Mucosa of descending colon (tissue), 3 donors: ENCODE measurements around the gene SPATS2. TPM values are rescaled to one million over a fixed set of nuclear protein-coding genes. Genes with fewer than 3 reads are reported as not detected.
"Not testable (repeated sequence)": the region's sequence is repeated elsewhere in the genome, so short reads cannot be mapped to it uniquely, and the experiment has no call there.

Experiments
- ATAC-seq: fragments of 200-7000 bp; cut with Tn5 transposase; one replicate; pipeline ENCODE4 v1.9.1; 2020; ENCODE audit warnings: mild to moderate bottlenecking, moderate library complexity
- DNase-seq, 3 donors: peaks; one replicate each; pipeline ENCODE4 v3.0.0-alpha.2; 2020
- H3K36me3 ChIP-seq: fragments of 200-600 bp; one replicate; pipeline ENCODE4 v1.8.0; 2021; ENCODE audit warnings: low read depth, mild to moderate bottlenecking
- H3K4me1 ChIP-seq: fragments of 200-600 bp; one replicate; pipeline ENCODE4 v1.8.0; 2021; ENCODE audit warnings: low read depth, mild to moderate bottlenecking
- H3K4me3 ChIP-seq: fragments of 200-600 bp; one replicate; pipeline ENCODE4 v1.8.0; 2021; ENCODE audit warnings: mild to moderate bottlenecking
- H3K9me3 ChIP-seq: fragments of 200-600 bp; one replicate; pipeline ENCODE4 v1.8.0; 2021; ENCODE audit warnings: mild to moderate bottlenecking
- intact Hi-C, 2 donors: fragments of 100-400 bp; cut with DNase I in 1 of 2; cut with micrococcal nuclease in 1 of 2; formaldehyde crosslinking; loops; one replicate each; pipeline versions ENCODE4 v1.11.0 to v1.11.1; 2022; cut with DNase I, micrococcal nuclease
- long read RNA-seq, 2 donors: library from polyadenylated mRNA; unstranded; transcript quantifications; one replicate each; pipeline ENCODE4 v2.0.0, GENCODE V29; 2019 to 2021
- total RNA-seq, 3 donors: library from RNA; stranded (reverse); fragmentation: NEBNext Ultra II Directional in 2 of 3; extraction: Animal tissue kit (Norgen Biotek cat#: 25700) in 2 of 3; gene quantifications; one replicate each; pipeline versions ENCODE4 v1.2.1 to v1.2.4, GENCODE V29; 2021 to 2023
- TF ChIP-seq, protein P1 (sequence below): fragments of 200-600 bp; IDR thresholded peaks from one replicate; pipeline ENCODE4 v1.8.0; 2022; ENCODE audit warnings: antibody characterized with exemption, mild to moderate bottlenecking
- donor health status: DM: no; HTN: no; CAD: no; lungs with moderate emphysema.
- donor health status: DM: no; HTN: no; CAD: no.
- donor health status: DM: no; HTN: yes; CAD: no.

Gene SPATS2
- total RNA-seq = 10 to 100 TPM; 15.0 to 19.8 (median 18.3) TPM
- long read RNA-seq, donor 1, transcript SPATS2-201 (13 exons, 3,158 nt) = major isoform, 12 of 24 reads
- long read RNA-seq, donor 1, partial matches to known transcripts = 1 of 24 reads
- long read RNA-seq, donor 1, other reads (novel, unspliced or antisense) = 8 of 24 reads
- long read RNA-seq, donor 2, partial matches to known transcripts = 4 of 12 reads
- long read RNA-seq, donor 2, other reads (novel, unspliced or antisense) = 4 of 12 reads

DNA sequence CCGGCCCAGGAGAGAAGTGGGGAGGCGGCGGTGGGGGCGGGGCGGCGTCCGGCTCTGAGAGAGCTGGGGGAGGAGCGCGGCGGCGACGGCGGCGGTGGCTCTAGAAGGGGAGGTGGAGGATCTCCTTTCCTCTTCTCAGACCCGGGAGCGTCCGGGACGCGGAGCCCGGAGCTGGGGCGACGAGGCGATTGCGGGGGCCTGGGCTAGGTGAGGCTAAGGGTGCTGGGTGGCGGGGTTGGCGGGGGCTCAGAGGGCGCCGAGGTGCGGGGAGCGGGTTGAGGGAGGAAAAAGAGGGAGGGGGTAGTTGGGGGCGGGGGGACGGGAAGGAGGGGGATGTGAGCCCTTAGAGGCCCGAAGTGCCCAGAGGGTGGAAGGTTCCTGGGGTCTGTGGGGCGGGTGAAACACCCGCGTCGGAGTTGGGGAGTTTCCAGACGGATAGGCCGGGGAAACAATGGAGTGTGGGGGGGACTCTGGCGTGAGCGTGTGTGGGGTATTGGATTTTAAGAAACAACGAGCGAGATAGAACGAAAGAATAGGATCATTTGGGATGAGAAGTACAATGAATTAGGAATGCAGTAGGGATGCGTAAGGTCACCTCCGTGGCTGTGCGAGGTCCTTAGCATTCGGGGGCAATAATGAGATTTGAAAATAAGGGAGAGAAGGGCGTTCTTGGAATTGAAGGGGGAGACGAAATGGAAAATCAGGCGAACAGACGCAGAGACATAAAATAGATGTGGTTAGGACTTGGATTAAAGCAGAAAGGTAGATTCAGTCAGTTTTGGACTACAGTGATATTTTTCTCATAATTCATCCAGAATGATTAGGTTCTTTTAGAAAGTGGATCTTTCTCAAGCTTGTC, at the start of gene SPATS2:
TSS of gene SPATS2 (plus strand) at position 82 of the 859 bp plus-strand sequence. CDS start 93,551 bp downstream, outside the sequence.
- Histone ChIP-seq H3K4me3 (peak within 1 kb of the TSS; percentile 62), H3K36me3 (no peaks in the 10 kb centered on the region), H3K9me3 (no peaks in the 10 kb centered on the region), H3K4me1 (peaks cover 5% of the 10 kb centered on the region)
- TF ChIP-seq, protein P1, sequence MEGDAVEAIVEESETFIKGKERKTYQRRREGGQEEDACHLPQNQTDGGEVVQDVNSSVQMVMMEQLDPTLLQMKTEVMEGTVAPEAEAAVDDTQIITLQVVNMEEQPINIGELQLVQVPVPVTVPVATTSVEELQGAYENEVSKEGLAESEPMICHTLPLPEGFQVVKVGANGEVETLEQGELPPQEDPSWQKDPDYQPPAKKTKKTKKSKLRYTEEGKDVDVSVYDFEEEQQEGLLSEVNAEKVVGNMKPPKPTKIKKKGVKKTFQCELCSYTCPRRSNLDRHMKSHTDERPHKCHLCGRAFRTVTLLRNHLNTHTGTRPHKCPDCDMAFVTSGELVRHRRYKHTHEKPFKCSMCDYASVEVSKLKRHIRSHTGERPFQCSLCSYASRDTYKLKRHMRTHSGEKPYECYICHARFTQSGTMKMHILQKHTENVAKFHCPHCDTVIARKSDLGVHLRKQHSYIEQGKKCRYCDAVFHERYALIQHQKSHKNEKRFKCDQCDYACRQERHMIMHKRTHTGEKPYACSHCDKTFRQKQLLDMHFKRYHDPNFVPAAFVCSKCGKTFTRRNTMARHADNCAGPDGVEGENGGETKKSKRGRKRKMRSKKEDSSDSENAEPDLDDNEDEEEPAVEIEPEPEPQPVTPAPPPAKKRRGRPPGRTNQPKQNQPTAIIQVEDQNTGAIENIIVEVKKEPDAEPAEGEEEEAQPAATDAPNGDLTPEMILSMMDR = no peak
- DNase-seq = peak in 2 of 3 donors; percentile 94 to 96
- intact Hi-C loops = no loop called here
- ATAC-seq = peak; percentile 7

- intact Hi-C loops, DNase-seq: not testable (repeated sequence)
- peaks cover 14% of the 10 kb centered on the region for H3K4me1 ChIP-seq
Observed at GRCh38 chr12:49320411-49321103, 46.7 kb upstream of the SPATS2 start.

GRCh38 chr12:49322367-49322707, 44.9 kb upstream of the SPATS2 start:
- intact Hi-C loops = no loop called here
- no peak for ATAC-seq

More at GRCh38 chr12:49320411-49321103, 46.7 kb upstream of the SPATS2 start:
- H3K36me3 ChIP-seq, ATAC-seq, H3K9me3 ChIP-seq, H3K4me3 ChIP-seq: not testable (repeated sequence)

DNA sequence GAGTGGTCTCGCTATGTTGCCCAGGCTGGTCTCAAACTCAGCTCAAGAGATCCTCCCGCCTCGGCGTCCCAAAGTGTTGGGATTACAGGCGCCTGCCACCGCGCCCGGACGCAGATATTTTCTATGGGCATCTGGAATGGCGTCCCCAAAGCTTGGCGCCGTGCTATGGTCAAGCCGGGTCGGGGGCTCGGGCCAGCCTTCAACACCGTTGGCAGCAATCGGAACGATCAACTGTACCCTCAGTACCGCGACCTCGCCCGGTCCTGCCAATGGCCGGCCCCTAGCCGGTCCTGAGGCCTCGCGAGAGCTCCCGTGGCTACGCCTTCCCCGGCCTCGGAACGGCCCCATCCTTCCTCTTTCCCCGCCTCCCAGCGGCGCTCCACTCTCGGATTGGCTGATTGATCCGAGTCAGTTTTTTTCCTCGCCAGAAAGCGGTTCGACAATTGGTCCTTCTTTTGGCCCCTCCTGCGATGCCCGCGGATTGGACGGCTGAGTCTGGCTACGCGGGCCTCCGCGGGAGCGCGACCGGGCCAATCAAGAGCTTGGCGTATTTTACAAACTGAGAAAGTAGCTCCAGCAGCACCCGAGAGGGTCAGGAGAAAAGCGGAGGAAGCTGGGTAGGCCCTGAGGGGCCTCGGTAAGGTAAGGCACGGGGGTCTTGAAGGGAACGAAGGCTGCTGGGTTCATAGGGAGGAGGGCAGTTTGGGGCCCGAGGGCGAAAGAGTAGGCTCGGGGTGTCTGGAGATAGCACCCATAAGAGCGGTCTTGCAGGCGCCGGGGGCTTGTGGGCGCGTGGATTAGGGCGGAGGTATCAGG, 44.3 kb upstream of the SPATS2 start, which contains the start of gene TROAP:
TSS of gene TROAP (plus strand) at position 548 of the 816 bp plus-strand sequence. CDS start 354 bp downstream, outside the sequence.
- TF ChIP-seq, protein P1 = no peak
- H3K4me1 ChIP-seq = peaks cover 14% of the 10 kb centered on the region
- intact Hi-C loops = no loop called here
- no peaks in the 10 kb centered on the region for H3K36me3 ChIP-seq
- ATAC-seq (peak; percentile 100), DNase-seq (peak; percentile 96 to 98 (median 97))
- no peaks in the 10 kb centered on the region for H3K9me3 ChIP-seq
- peak within 1 kb of the TSS; percentile 32 for H3K4me3 ChIP-seq

More at GRCh38 chr12:49322367-49322707, 44.9 kb upstream of the SPATS2 start:
- DNase-seq = no peak
- H3K4me3 ChIP-seq = peak overlapping the region; percentile 32
- H3K36me3 ChIP-seq = no peaks in the 10 kb centered on the region
- TF ChIP-seq, protein P1 = no peak
- H3K4me1 ChIP-seq = peaks cover 14% of the 10 kb centered on the region
- no peaks in the 10 kb centered on the region for H3K9me3 ChIP-seq

GRCh38 chr12:49323524-49324097, 43.7 kb upstream of the SPATS2 start:
- TF ChIP-seq, protein P1 = no peak
- Histone ChIP-seq H3K4me3 (peak overlapping the region; percentile 22), H3K9me3 (no peaks in the 10 kb centered on the region), H3K4me1 (peaks cover 14% of the 10 kb centered on the region), H3K36me3 (no peaks in the 10 kb centered on the region)
- intact Hi-C loops = no loop called here
- DNase-seq = no peak
- no peak for ATAC-seq
